ENCODE results near the gene PRDM16. TPM values are rescaled to one million over a fixed set of nuclear protein-coding genes. Genes with fewer than 3 reads are reported as not detected.

The PRDM16 gene
- polyA plus RNA-seq, 1 donor from 2014 or later: 0.21 TPM

DNA sequence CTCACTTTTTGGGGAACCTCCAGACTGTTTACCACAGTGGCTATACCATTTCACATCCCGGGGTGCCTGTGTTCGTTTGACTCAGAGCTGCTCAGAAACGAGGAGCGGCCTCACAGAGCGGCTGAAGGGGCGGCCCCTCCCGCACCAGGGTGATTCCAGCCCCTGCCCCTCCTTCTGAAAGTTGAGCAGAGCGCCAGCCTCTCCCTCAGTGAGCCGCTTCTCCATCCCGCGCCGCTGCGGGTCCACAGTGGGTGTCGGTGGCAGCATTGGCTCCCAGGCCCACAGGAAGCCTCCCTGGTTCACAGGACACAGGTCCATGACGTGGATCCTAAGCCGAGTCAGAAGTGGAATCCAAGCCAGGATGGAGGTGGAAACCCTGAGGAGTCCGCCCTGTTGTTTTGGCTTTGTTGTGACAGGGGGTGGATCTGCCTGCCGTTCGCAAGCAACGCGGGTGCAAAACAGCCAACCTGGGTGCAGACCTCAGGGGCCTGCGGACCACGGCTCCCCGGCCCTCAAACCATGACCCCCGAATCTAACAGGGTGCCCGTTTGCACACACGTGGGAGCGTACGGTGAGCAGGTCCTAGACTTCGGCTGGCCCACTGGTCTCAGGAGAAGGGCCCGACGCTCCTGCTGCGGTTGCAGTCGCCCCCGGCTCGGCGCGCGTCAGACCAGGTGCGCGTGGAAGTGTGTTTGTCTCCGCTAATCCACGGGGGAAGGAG is 198.7 kb downstream of the PRDM16 start:
- Histone ChIP-seq H3K4me3 (ENCODE audit: low read length) (no peak overlapping the region), H3K27me3 (ENCODE audit: insufficient read depth, low read depth, low read length) (no peaks in the 10 kb centered on the region), H3K9me3 (ENCODE audit: low read length) (no peaks in the 10 kb centered on the region), H3K9me2 (ENCODE audit: insufficient read depth, low read length) (no peaks in the 10 kb centered on the region), H3K27ac (ENCODE audit: low read length) (no peak overlapping the region), H3F3A (ENCODE audit: insufficient read depth, low read length, poor library complexity, severe bottlenecking) (no peaks in the 10 kb centered on the region), H4K20me1 (ENCODE audit: insufficient read depth) (no peaks in the 10 kb centered on the region), H3K9ac (ENCODE audit: low read length) (no peak overlapping the region), H2AFZ (ENCODE audit: low read depth, low read length) (no peak overlapping the region), H3K36me3 (ENCODE audit: insufficient read depth, low read length) (no peaks in the 10 kb centered on the region), H3K4me2 (ENCODE audit: low read length) (no peak overlapping the region), H3K79me2 (replicated peaks; ENCODE audit: insufficient read depth, low read length) (no peaks in the 10 kb centered on the region)
- no peak for TF ChIP-seq POLR2AphosphoS5 (IDR thresholded peaks at IDR 0.05)
- TF ChIP-seq EP300 (conservative IDR thresholded peaks at IDR 0.05; ENCODE audit: poor library complexity, severe bottlenecking): no peak
- TF ChIP-seq, protein P1, sequence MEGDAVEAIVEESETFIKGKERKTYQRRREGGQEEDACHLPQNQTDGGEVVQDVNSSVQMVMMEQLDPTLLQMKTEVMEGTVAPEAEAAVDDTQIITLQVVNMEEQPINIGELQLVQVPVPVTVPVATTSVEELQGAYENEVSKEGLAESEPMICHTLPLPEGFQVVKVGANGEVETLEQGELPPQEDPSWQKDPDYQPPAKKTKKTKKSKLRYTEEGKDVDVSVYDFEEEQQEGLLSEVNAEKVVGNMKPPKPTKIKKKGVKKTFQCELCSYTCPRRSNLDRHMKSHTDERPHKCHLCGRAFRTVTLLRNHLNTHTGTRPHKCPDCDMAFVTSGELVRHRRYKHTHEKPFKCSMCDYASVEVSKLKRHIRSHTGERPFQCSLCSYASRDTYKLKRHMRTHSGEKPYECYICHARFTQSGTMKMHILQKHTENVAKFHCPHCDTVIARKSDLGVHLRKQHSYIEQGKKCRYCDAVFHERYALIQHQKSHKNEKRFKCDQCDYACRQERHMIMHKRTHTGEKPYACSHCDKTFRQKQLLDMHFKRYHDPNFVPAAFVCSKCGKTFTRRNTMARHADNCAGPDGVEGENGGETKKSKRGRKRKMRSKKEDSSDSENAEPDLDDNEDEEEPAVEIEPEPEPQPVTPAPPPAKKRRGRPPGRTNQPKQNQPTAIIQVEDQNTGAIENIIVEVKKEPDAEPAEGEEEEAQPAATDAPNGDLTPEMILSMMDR (IDR thresholded peaks at IDR 0.05; ENCODE audit: poor library complexity, severe bottlenecking): no peak
- TF ChIP-seq, protein P2, sequence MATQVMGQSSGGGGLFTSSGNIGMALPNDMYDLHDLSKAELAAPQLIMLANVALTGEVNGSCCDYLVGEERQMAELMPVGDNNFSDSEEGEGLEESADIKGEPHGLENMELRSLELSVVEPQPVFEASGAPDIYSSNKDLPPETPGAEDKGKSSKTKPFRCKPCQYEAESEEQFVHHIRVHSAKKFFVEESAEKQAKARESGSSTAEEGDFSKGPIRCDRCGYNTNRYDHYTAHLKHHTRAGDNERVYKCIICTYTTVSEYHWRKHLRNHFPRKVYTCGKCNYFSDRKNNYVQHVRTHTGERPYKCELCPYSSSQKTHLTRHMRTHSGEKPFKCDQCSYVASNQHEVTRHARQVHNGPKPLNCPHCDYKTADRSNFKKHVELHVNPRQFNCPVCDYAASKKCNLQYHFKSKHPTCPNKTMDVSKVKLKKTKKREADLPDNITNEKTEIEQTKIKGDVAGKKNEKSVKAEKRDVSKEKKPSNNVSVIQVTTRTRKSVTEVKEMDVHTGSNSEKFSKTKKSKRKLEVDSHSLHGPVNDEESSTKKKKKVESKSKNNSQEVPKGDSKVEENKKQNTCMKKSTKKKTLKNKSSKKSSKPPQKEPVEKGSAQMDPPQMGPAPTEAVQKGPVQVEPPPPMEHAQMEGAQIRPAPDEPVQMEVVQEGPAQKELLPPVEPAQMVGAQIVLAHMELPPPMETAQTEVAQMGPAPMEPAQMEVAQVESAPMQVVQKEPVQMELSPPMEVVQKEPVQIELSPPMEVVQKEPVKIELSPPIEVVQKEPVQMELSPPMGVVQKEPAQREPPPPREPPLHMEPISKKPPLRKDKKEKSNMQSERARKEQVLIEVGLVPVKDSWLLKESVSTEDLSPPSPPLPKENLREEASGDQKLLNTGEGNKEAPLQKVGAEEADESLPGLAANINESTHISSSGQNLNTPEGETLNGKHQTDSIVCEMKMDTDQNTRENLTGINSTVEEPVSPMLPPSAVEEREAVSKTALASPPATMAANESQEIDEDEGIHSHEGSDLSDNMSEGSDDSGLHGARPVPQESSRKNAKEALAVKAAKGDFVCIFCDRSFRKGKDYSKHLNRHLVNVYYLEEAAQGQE (IDR thresholded peaks at IDR 0.05; ENCODE audit: borderline replicate concordance): no peak

DNA sequence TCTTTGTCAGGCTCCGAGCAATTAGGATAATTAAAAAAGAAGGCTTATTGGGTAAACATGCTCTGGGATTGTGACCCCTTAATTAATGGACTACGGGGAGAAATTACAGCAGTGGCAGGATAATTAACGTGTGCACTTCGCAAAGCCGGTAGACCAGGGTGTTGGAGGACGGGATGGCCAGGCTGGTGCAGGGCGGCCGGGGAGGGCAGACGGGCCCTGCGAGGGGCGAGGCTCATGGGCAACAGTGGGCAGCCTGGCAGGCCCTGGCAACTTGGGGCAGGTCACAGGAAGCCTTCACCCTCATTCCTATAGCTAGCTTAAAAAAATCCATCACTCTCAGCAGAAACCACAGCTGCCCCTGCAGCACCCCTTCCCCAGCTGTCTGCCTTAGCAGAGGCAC is 199.3 kb downstream of the PRDM16 start:
- Histone ChIP-seq H3K4me3 (ENCODE audit: low read length) (no peak overlapping the region), H3K9me2 (ENCODE audit: insufficient read depth, low read length) (no peaks in the 10 kb centered on the region), H3F3A (ENCODE audit: insufficient read depth, low read length, poor library complexity, severe bottlenecking) (no peaks in the 10 kb centered on the region), H3K27me3 (ENCODE audit: insufficient read depth, low read depth, low read length) (no peaks in the 10 kb centered on the region), H3K27ac (ENCODE audit: low read length) (no peak overlapping the region), H3K36me3 (ENCODE audit: insufficient read depth, low read length) (no peaks in the 10 kb centered on the region), H3K79me2 (replicated peaks; ENCODE audit: insufficient read depth, low read length) (no peaks in the 10 kb centered on the region), H3K9ac (ENCODE audit: low read length) (no peak overlapping the region), H2AFZ (ENCODE audit: low read depth, low read length) (no peak overlapping the region), H3K4me2 (ENCODE audit: low read length) (no peak overlapping the region), H4K20me1 (ENCODE audit: insufficient read depth) (no peaks in the 10 kb centered on the region), H3K9me3 (ENCODE audit: low read length) (no peaks in the 10 kb centered on the region)
- TF ChIP-seq RAD21 (conservative IDR thresholded peaks at IDR 0.05): no peak
- TF ChIP-seq SMC3 (conservative IDR thresholded peaks at IDR 0.05; ENCODE audit: poor library complexity): no peak
- TF ChIP-seq POLR2AphosphoS5 (IDR thresholded peaks at IDR 0.05): no peak
- TF ChIP-seq EP300 (conservative IDR thresholded peaks at IDR 0.05; ENCODE audit: poor library complexity, severe bottlenecking): no peak
- TF ChIP-seq, protein P1 (IDR thresholded peaks at IDR 0.05; ENCODE audit: poor library complexity, severe bottlenecking): no peak
- no peak for TF ChIP-seq MXI1 (conservative IDR thresholded peaks at IDR 0.05; ENCODE audit: poor library complexity, severe bottlenecking)
- TF ChIP-seq TAF1 (IDR thresholded peaks at IDR 0.05; ENCODE audit: low read depth): no peak
- no peak for TF ChIP-seq EZH2 (IDR thresholded peaks at IDR 0.05; ENCODE audit: borderline replicate concordance, insufficient read depth, low read length, poor library complexity, severe bottlenecking)
- TF ChIP-seq, protein P2 (IDR thresholded peaks at IDR 0.05; ENCODE audit: borderline replicate concordance): no peak

Data from neural cell (in vitro differentiated cells).